CD4-positive, CD25-positive, alpha-beta regulatory T cell (primary cell): ENCODE data around the gene YJEFN3. TPM values are rescaled to one million over a fixed set of nuclear protein-coding genes. Genes with fewer than 3 reads are reported as not detected.

ENCODE experiments used
- ATAC-seq, 2 donors: fragments of 150-1000 bp; cut with Tn5 transposase; one replicate each; pipeline ENCODE4 v1.10.0; 2021; ENCODE audit warnings: low read depth in 2 of 2, moderate number of reproducible peaks in 2 of 2, moderate library complexity in 1 of 2
- DNase-seq, 3 donors: peaks; one replicate each; pipeline versions ENCODE4 v3.0.0 to v3.0.0-alpha.2; 2012 to 2022; ENCODE audit warnings: mixed read lengths in 1 of 3
- H3K27ac ChIP-seq: one replicate; pipeline ENCODE4 v1.7.0; 2013; ENCODE audit warnings: mild to moderate bottlenecking, low read length; ENCODE audit not compliant: insufficient read depth, poor library complexity, severe bottlenecking
- H3K27me3 ChIP-seq: one replicate; pipeline ENCODE4 v1.7.0; 2013; ENCODE audit warnings: low read length; ENCODE audit not compliant: control insufficient read depth, insufficient read depth
- H3K36me3 ChIP-seq: one replicate; pipeline ENCODE4 v1.7.0; 2013; ENCODE audit warnings: mild to moderate bottlenecking, low read length, moderate library complexity; ENCODE audit not compliant: control insufficient read depth, insufficient read depth
- H3K4me1 ChIP-seq: 2 replicates; pipeline ENCODE4 v1.7.0; 2013; ENCODE audit warnings: mild to moderate bottlenecking, low read length; ENCODE audit not compliant: insufficient read depth, control insufficient read depth, poor library complexity, severe bottlenecking
- H3K4me3 ChIP-seq: one replicate; pipeline ENCODE4 v1.7.0; 2013; ENCODE audit warnings: low read depth, mild to moderate bottlenecking, low read length, moderate library complexity
- H3K9me3 ChIP-seq, 2 experiments: 1 replicate in 1 of 2; 2 replicates in 1 of 2; pipeline ENCODE4 v1.7.0; 2013; ENCODE audit warnings: low read length in 2 of 2, mild to moderate bottlenecking in 1 of 2, moderate library complexity in 1 of 2; ENCODE audit not compliant: control insufficient read depth in 2 of 2
- H3K27ac Mint-ChIP-seq, 3 donors: one replicate each; pipeline ENCODE4 v1.8.0; 2020 to 2022; ENCODE audit warnings: mild to moderate bottlenecking in 3 of 3, mixed read lengths in 3 of 3, moderate library complexity in 2 of 3
- H3K27me3 Mint-ChIP-seq: one replicate; pipeline ENCODE4 v1.8.0; 2022; ENCODE audit warnings: mild to moderate bottlenecking, mixed read lengths
- H3K36me3 Mint-ChIP-seq: one replicate; pipeline ENCODE4 v1.8.0; 2020; ENCODE audit warnings: mixed read lengths
- H3K4me1 Mint-ChIP-seq, 4 donors: one replicate each; pipeline ENCODE4 v1.8.0; 2020 to 2022; ENCODE audit warnings: mixed read lengths in 4 of 4, mild to moderate bottlenecking in 1 of 4
- H3K4me3 Mint-ChIP-seq, 4 donors: one replicate each; pipeline ENCODE4 v1.8.0; 2020 to 2022; ENCODE audit warnings: mild to moderate bottlenecking in 4 of 4, mixed read lengths in 4 of 4, moderate library complexity in 3 of 4
- H3K9me3 Mint-ChIP-seq, 7 donors: one replicate each; pipeline ENCODE4 v1.8.0; 2020 to 2022; ENCODE audit warnings: mixed read lengths in 7 of 7, mild to moderate bottlenecking in 3 of 7, moderate library complexity in 2 of 7
- polyA plus RNA-seq, 4 donors: library from polyadenylated mRNA; unstranded; fragments of 300-500 nt; fragmentation: Illumina TruSeq; gene quantifications; one replicate each; pipeline ENCODE4 v1.2.3, GENCODE V29; 2021
- total RNA-seq: library from RNA; stranded (reverse); gene quantifications from one replicate; pipeline ENCODE4 v1.2.3, GENCODE V29; 2022

Gene YJEFN3
- total and polyA plus RNA-seq, 5 donors from 2014 or later = 6.6 TPM; not detected in 4

GRCh38 chr19:19535311-19536191, 6.8 kb downstream of the YJEFN3 start:
- Mint-ChIP-seq H3K4me3 (peak overlapping the region in 1 of 4 donors; percentile 65), H3K27me3 (peaks cover 16% of the 10 kb centered on the region), H3K4me1 (peaks cover 0 to 44% (median 12%) of the 10 kb centered on the region in 4 donors), H3K9me3 (peaks cover 0 to 2% (median 0%) of the 10 kb centered on the region in 7 donors), H3K36me3 (peaks cover 6% of the 10 kb centered on the region), H3K27ac (peak overlapping the region in 1 of 3 donors; percentile 82)
- ATAC-seq (no peak), DNase-seq (no peak)
- peaks cover 30% of the 10 kb centered on the region for H3K4me1 ChIP-seq
- no peak overlapping the region for H3K4me3 ChIP-seq
- no peaks in the 10 kb centered on the region for H3K36me3 ChIP-seq
- no peaks in the 10 kb centered on the region for H3K27me3 ChIP-seq
- no peak overlapping the region for H3K27ac ChIP-seq
- H3K9me3 ChIP-seq = no peaks in the 10 kb centered on the region

- DNase-seq (peak in 1 of 3 donors; percentile 21), ATAC-seq (no peak)
- no peaks in the 10 kb centered on the region for H3K27me3 ChIP-seq
- peak overlapping the region; percentile 32 to 85 (median 82) for H3K4me3 Mint-ChIP-seq
- no peaks in the 10 kb centered on the region for H3K9me3 ChIP-seq
- H3K4me1 ChIP-seq = peaks cover 43% of the 10 kb centered on the region
- H3K4me3 ChIP-seq = no peak overlapping the region
- H3K27ac Mint-ChIP-seq = peak overlapping the region; percentile 78 to 89 (median 82)
- H3K27me3 Mint-ChIP-seq = peaks cover 16% of the 10 kb centered on the region
- no peaks in the 10 kb centered on the region for H3K36me3 ChIP-seq
- H3K36me3 Mint-ChIP-seq = peaks cover 6% of the 10 kb centered on the region
- peaks cover 0 to 51% (median 18%) of the 10 kb centered on the region in 4 donors for H3K4me1 Mint-ChIP-seq
- peaks cover 0 to 2% (median 0%) of the 10 kb centered on the region in 7 donors for H3K9me3 Mint-ChIP-seq
- H3K27ac ChIP-seq = no peak overlapping the region
Observed at GRCh38 chr19:19537075-19538048, 8.7 kb downstream of the YJEFN3 start.

GRCh38 chr19:19538061-19538784, 9.5 kb downstream of the YJEFN3 start, which contains the start of gene CILP2:
CILP2 (plus strand) TSS chr19:19538265; CDS start chr19:19538350, 85 bp downstream.
- H3K36me3 Mint-ChIP-seq = peaks cover 6% of the 10 kb centered on the region
- H3K9me3 Mint-ChIP-seq = peaks cover 0 to 2% (median 0%) of the 10 kb centered on the region in 7 donors
- Histone ChIP-seq H3K9me3 (no peaks in the 10 kb centered on the region), H3K27ac (no peak within 1 kb of the TSS), H3K4me1 (peaks cover 39% of the 10 kb centered on the region), H3K4me3 (no peak within 1 kb of the TSS), H3K27me3 (no peaks in the 10 kb centered on the region), H3K36me3 (no peaks in the 10 kb centered on the region)
- peak within 1 kb of the TSS; percentile 68 to 85 (median 82) for H3K4me3 Mint-ChIP-seq
- H3K4me1 Mint-ChIP-seq = peaks cover 0 to 50% (median 16%) of the 10 kb centered on the region in 4 donors
- peak in 1 of 3 donors; percentile 44 for DNase-seq
- H3K27me3 Mint-ChIP-seq = peaks cover 16% of the 10 kb centered on the region
- H3K27ac Mint-ChIP-seq = peak within 1 kb of the TSS; percentile 78 to 83 (median 79)
- ATAC-seq = no peak

- Mint-ChIP-seq H3K4me3 (peak overlapping the region; percentile 65 to 80 (median 68)), H3K27me3 (peaks cover 16% of the 10 kb centered on the region), H3K27ac (peak overlapping the region in 2 of 3 donors; percentile 73 to 83), H3K9me3 (peaks cover 0 to 2% (median 0%) of the 10 kb centered on the region in 7 donors), H3K4me1 (peaks cover 0 to 49% (median 16%) of the 10 kb centered on the region in 4 donors), H3K36me3 (peaks cover 6% of the 10 kb centered on the region)
- Histone ChIP-seq H3K36me3 (no peaks in the 10 kb centered on the region), H3K27ac (no peak overlapping the region), H3K9me3 (no peaks in the 10 kb centered on the region), H3K4me3 (no peak overlapping the region), H3K4me1 (peaks cover 39% of the 10 kb centered on the region), H3K27me3 (no peaks in the 10 kb centered on the region)
- DNase-seq (no peak), ATAC-seq (no peak)
Observed at GRCh38 chr19:19538785-19539166, 10.1 kb downstream of the YJEFN3 start.

GRCh38 chr19:19539698-19540063, 11.0 kb downstream of the YJEFN3 start:
- Histone ChIP-seq H3K27me3 (no peaks in the 10 kb centered on the region), H3K4me3 (no peak overlapping the region), H3K4me1 (peaks cover 39% of the 10 kb centered on the region), H3K27ac (no peak overlapping the region), H3K36me3 (no peaks in the 10 kb centered on the region), H3K9me3 (no peaks in the 10 kb centered on the region)
- Mint-ChIP-seq H3K9me3 (peaks cover 0 to 2% (median 0%) of the 10 kb centered on the region in 7 donors), H3K4me3 (peak overlapping the region in 3 of 4 donors; percentile 15 to 80 (median 39)), H3K27me3 (peaks cover 16% of the 10 kb centered on the region), H3K27ac (peak overlapping the region in 2 of 3 donors; percentile 20 to 77), H3K4me1 (peaks cover 0 to 41% (median 13%) of the 10 kb centered on the region in 4 donors), H3K36me3 (no peaks in the 10 kb centered on the region)
- DNase-seq (no peak), ATAC-seq (no peak)

DNA sequence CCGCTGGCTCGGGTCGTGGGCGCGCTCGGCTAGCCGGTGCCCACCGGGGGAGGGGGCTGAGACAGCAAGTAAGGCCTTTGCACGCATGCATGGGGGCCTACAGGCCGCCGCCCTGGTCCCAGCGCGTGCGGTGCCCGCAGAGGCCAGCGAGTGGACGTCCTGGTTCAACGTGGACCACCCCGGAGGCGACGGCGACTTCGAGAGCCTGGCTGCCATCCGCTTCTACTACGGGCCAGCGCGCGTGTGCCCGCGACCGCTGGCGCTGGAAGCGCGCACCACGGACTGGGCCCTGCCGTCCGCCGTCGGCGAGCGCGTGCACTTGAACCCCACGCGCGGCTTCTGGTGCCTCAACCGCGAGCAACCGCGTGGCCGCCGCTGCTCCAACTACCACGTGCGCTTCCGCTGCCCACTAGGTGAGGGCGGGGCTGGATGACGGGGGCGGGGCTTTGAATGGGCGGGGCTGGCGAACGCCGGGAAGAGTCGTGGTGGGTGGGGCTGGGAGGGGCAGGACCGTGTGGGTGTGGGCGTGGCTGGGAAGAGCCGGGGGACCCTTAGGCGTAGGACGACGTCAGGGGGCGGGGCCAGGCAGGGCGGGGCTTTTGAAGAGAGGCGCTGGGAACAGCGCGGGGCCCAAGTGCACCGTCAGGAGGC, 11.5 kb downstream of the YJEFN3 start:
- Histone ChIP-seq H3K4me1 (peaks cover 39% of the 10 kb centered on the region), H3K9me3 (no peaks in the 10 kb centered on the region), H3K27me3 (no peaks in the 10 kb centered on the region), H3K27ac (no peak overlapping the region), H3K36me3 (no peaks in the 10 kb centered on the region), H3K4me3 (no peak overlapping the region)
- peaks cover 0 to 41% (median 13%) of the 10 kb centered on the region in 4 donors for H3K4me1 Mint-ChIP-seq
- peak overlapping the region; percentile 41 to 81 (median 70) for H3K4me3 Mint-ChIP-seq
- H3K27me3 Mint-ChIP-seq = peaks cover 16% of the 10 kb centered on the region
- H3K36me3 Mint-ChIP-seq = no peaks in the 10 kb centered on the region
- DNase-seq (peak in 2 of 3 donors; percentile 58 to 73), ATAC-seq (peak; percentile 12 to 15)
- no peak overlapping the region for H3K27ac Mint-ChIP-seq
- peaks cover 0 to 2% (median 0%) of the 10 kb centered on the region in 7 donors for H3K9me3 Mint-ChIP-seq
